Right lobe of liver (tissue), 4 donors: Measurements from ENCODE around the gene GYG2.
"Not testable (repeated sequence)": the region's sequence is repeated elsewhere in the genome, so short reads cannot be mapped to it uniquely, and the experiment has no call there.

Experiments
- POLR2A ChIP-seq: fragments of 450-650 bp; IDR thresholded peaks from one replicate; pipeline ENCODE4 v1.6.1; 2017; ENCODE audit warnings: antibody characterized with exemption, mild to moderate bottlenecking
- TF ChIP-seq, protein P1 (sequence below), 4 donors: fragments of 200-600 bp in 3 of 4; fragments of 450-650 bp in 1 of 4; IDR thresholded peaks; one replicate each; pipeline versions ENCODE4 v1.5.1 to v1.8.0; 2016 to 2022; ENCODE audit warnings: antibody characterized with exemption in 4 of 4, mild to moderate bottlenecking in 2 of 4
- donor health status: DM: no; HTN: no; CAD: no.
- donor health status: DM: no; HTN: no; CAD: no.
- donor health status: DM: no; HTN: yes; CAD: no.

DNA sequence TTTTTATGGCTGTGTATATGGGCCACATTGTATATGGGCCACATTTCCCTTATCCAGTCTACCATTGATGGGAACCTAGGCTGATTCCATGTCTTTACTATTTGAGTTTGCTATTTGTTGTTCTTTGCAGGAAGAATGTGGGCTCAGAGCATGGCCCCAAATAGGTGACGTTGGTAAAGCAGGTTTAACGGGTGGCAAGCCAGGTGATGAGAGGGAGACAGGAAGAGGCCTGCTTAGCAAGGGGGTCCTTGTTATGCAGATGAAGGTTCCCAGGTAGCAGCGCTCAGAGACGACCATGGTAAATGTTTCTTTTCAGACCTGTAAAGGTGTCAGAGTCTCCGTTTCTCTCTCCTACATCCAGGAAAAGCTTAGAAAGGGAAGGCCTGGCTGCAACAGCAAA, 28.8 kb upstream of the GYG2 start:
- not testable (repeated sequence) for TF ChIP-seq POLR2A
- TF ChIP-seq, protein P1, sequence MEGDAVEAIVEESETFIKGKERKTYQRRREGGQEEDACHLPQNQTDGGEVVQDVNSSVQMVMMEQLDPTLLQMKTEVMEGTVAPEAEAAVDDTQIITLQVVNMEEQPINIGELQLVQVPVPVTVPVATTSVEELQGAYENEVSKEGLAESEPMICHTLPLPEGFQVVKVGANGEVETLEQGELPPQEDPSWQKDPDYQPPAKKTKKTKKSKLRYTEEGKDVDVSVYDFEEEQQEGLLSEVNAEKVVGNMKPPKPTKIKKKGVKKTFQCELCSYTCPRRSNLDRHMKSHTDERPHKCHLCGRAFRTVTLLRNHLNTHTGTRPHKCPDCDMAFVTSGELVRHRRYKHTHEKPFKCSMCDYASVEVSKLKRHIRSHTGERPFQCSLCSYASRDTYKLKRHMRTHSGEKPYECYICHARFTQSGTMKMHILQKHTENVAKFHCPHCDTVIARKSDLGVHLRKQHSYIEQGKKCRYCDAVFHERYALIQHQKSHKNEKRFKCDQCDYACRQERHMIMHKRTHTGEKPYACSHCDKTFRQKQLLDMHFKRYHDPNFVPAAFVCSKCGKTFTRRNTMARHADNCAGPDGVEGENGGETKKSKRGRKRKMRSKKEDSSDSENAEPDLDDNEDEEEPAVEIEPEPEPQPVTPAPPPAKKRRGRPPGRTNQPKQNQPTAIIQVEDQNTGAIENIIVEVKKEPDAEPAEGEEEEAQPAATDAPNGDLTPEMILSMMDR (IDR thresholded peaks at IDR 0.05) = not testable (repeated sequence)
